Stimulated activated CD4-positive, alpha-beta T cell treated with anti-CD3 and anti-CD28 coated beads, Interleukin-2, amount 100 ng/mL, for 48 hours (primary cell): ENCODE results near the gene CYBC1.
"Not testable (repeated sequence)": the region's sequence is repeated elsewhere in the genome, so short reads cannot be mapped to it uniquely, and the experiment has no call there.

Experiments used
- DNase-seq, 2 donors: peaks; one replicate each; pipeline ENCODE4 v3.0.0-alpha.2; 2020

The CYBC1 gene

GRCh38 chr17:82477934-82478333 lies 27.4 kb upstream of the CYBC1 start:
- DNase-seq: no peak

- no peak for DNase-seq
Measured at GRCh38 chr17:82475458-82475857, 24.9 kb upstream of the CYBC1 start.

- DNase-seq: no peak
Measured at GRCh38 chr17:82474223-82475010, 23.9 kb upstream of the CYBC1 start.

- DNase-seq: no peak
Measured at GRCh38 chr17:82470065-82470464, 19.5 kb upstream of the CYBC1 start.

- DNase-seq: no peak
Measured at GRCh38 chr17:82468692-82469091, 18.1 kb upstream of the CYBC1 start.

- no peak for DNase-seq
Measured at GRCh38 chr17:82465023-82465603, 14.6 kb upstream of the CYBC1 start.

GRCh38 chr17:82464567-82464929 lies 14.0 kb upstream of the CYBC1 start:
- DNase-seq: no peak

GRCh38 chr17:82463925-82464566 lies 13.5 kb upstream of the CYBC1 start:
- DNase-seq: no peak

GRCh38 chr17:82463391-82463790 lies 12.8 kb upstream of the CYBC1 start:
- DNase-seq: no peak

- DNase-seq: no peak
Measured at GRCh38 chr17:82461827-82462524, 11.4 kb upstream of the CYBC1 start.

- not testable (repeated sequence) for DNase-seq
Measured at GRCh38 chr17:82459936-82460335, 9.4 kb upstream of the CYBC1 start.

GRCh38 chr17:82458885-82459424 lies 8.4 kb upstream of the CYBC1 start:
- no peak for DNase-seq

GRCh38 chr17:82458179-82458884 lies 7.8 kb upstream of the CYBC1 start, which contains the start of gene NARF:
NARF (plus strand) TSS chr17:82458741; CDS start chr17:82458804, 63 bp downstream.
- DNase-seq: peak; percentile 94 to 95

GRCh38 chr17:82457929-82458178 lies 7.3 kb upstream of the CYBC1 start:
- no peak for DNase-seq

GRCh38 chr17:82457073-82457928 lies 6.7 kb upstream of the CYBC1 start:
- DNase-seq: no peak

- DNase-seq: not testable (repeated sequence)
Measured at GRCh38 chr17:82453706-82454105, 3.2 kb upstream of the CYBC1 start.

- DNase-seq: not testable (repeated sequence)
Measured at GRCh38 chr17:82453151-82453550, 2.6 kb upstream of the CYBC1 start.

GRCh38 chr17:82452162-82452561 lies 1.6 kb upstream of the CYBC1 start:
- no peak for DNase-seq

GRCh38 chr17:82449883-82450356 lies 632 bp downstream of the CYBC1 start:
- peak; percentile 36 to 38 for DNase-seq

- DNase-seq: peak; percentile 37 to 47
Measured at GRCh38 chr17:82449131-82449882, 1.2 kb downstream of the CYBC1 start.

- no peak for DNase-seq
Measured at GRCh38 chr17:82447876-82448275, 2.7 kb downstream of the CYBC1 start.
